HG03432 (cell line): ENCODE data around the gene BNIPL.

Experiments used
- ATAC-seq: cut with Tn5 transposase; IDR thresholded peaks from one replicate; pipeline ENCODE4 v1.9.1; 2021; ENCODE audit warnings: mild to moderate bottlenecking, moderate library complexity; ENCODE audit not compliant: unreplicated experiment

BNIPL gene

DNA sequence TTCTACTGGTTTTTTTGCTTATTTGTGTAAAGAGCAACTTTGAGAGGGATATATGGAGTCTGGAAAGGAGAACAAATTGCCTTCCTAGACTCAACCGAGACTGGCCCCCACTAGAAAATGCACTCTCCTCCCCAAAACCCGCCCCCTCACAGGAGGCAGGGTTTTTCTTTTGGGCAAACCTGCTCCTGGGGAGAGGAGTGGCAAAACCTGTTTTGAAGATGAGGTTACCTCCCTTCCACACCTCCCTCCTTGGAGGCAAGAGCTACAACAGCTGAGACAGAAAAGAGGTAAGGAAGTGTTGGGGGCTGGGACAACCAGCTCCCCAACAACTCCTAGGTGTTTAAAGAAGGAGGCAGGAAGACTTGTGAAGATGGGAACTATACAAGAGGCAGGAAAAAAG, at the start of gene BNIPL:
BNIPL (plus strand) TSS at position 231 of the 400 bp plus-strand sequence; CDS start at position 371, 140 bp downstream.
- ATAC-seq: no peak

GRCh38 chr1:150987924-150988323, 48.5 kb upstream of the BNIPL start:
- no peak for ATAC-seq

DNA sequence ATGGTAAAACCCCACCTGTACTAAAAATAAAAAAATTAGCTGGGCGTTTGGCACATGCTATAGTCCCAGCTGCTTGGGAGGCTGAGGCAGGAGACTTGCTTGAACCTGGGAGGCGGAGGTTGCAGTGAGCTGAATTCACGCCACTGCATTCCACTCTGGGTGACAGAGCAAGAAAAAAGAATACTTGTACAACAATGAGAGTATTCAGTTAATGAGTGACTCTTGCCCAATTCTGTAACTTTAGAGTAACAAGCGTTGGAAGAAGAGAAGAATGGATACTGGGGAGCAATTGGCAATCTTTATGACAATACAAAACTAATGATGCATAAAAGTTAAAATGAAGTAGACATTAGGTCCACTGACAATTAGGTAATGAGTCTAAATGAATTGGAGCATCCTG, 43.8 kb upstream of the BNIPL start:
- no peak for ATAC-seq

- ATAC-seq: no peak
These were observed 42.1 kb upstream of the BNIPL start for GRCh38 chr1:150994248-150994647.

DNA sequence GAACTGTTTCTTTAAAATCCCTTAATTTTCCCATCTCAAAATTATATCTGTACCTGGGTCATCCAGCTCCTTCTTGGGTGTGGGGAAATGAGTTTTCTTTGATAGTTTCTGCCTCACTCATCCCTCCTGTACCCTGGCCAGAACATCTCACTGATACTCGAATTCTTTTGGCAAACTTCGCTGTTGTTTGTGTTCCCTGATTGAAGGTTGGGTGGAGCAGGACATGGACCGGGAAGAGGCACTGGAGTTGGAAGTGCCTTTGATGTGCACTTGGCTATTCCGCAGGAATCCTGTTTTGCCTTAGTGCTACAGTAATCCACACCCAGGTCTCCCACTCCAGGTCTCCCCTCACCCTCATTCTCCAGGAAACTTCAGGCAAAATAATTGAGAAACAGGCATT, 40.9 kb upstream of the BNIPL start:
- ATAC-seq: no peak

- no peak for ATAC-seq
These were observed 40.5 kb upstream of the BNIPL start for GRCh38 chr1:150995896-150996295.

DNA sequence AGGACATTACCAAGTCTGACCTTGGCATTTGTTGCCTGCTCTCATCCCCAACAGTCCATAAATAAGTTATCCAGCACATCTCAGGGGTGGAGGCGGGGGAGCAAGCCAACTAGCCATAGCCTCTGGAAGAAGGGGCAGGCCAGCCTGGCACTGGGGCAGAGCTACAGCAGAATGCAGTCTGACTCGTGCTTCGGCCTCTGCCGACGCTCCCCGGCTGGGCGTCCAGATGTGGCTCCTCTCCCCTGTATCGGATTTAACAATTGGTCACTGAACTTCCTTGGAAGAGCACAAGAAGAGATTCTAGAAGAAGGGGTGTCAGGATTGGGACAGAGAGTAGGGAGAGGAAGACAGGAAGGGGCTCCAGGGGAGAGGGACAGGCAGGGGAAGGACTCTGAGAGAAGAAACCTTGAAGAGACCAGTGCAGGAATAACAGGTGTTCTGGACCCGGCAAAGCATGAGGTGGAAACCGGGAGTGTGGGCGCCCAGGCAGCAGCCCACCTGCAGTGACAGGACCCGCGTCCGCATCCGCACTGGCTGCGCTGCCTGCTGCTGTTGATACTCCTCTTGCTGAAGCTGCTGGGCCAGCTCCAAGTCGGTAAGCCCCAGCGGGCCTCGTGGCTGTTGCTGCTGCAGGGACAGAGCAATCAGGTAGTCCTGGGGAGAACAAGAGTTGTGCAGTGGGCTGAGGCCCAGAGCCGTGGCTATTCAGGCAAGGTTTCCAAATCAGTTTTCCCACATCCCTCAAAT, 39.1 kb upstream of the BNIPL start:
- ATAC-seq: no peak

- ATAC-seq: no peak
These were observed 38.4 kb upstream of the BNIPL start for GRCh38 chr1:150997949-150998348.

GRCh38 chr1:150999051-150999674, 37.2 kb upstream of the BNIPL start:
- no peak for ATAC-seq

GRCh38 chr1:150999926-151000325, 36.5 kb upstream of the BNIPL start:
- ATAC-seq: no peak

GRCh38 chr1:151000408-151000807, 36.0 kb upstream of the BNIPL start:
- ATAC-seq: no peak

DNA sequence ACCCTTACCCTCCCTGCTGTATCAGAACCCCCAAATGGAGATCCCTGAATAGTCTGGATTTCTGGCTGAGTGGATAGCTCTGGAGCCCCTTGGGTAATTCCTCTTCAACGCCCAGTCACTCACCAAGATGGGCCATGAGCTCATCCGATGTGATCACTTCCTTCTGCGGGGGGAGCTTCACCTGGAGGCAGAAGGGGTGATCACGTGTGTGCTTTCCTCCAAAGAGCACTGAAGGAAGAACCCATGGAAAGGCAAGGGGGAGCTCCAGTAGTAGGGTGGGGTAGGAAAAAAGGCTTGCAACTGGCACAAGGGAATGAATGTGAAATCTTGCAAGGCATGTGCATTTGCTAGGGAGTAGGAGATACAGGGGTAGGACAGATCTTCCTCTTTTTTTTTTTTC, 34.8 kb upstream of the BNIPL start:
- ATAC-seq: no peak

DNA sequence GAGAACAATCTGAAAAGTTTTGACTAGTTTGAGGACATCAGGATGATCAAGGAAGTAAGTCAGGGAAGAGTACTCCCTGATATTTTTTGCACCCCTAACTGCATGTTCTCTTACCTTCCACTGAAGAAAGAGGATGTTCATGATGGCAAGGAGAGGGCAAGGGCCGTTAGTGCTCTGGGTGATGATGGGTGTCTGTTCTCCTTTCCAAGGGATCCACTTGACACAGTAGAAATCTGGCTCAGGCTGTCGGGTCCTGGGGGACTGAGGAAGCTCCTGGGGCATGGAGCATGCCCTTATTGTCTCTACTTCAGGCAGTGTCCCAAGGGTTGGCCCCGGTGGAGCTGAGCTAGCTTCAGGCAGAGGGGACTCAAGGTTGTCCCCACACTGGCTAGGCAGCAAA, 34.3 kb upstream of the BNIPL start:
- ATAC-seq: no peak

DNA sequence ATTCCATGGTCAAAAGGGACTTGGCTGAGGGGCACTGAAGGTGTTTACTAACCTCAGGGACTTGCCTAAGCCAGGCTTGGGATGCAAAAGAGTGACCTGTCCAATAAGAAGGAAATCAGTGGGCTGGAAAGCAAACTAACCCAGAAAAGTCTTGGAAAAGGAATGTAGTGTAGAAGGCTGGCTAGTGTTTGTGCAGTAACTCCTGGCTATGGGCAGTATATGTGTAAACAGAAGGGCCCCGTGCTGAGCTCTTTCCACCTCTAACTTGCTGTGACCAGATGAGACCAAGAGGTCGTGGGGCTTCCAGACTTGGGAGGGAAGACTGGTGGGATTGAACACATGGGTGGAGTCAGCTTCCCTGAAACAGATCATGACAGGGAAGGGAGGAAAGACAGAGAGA, 33.8 kb upstream of the BNIPL start:
- no peak for ATAC-seq

- ATAC-seq: no peak
These were observed 33.2 kb upstream of the BNIPL start for GRCh38 chr1:151003180-151003579.

- no peak for ATAC-seq
These were observed 30.6 kb upstream of the BNIPL start for GRCh38 chr1:151005729-151006319.

DNA sequence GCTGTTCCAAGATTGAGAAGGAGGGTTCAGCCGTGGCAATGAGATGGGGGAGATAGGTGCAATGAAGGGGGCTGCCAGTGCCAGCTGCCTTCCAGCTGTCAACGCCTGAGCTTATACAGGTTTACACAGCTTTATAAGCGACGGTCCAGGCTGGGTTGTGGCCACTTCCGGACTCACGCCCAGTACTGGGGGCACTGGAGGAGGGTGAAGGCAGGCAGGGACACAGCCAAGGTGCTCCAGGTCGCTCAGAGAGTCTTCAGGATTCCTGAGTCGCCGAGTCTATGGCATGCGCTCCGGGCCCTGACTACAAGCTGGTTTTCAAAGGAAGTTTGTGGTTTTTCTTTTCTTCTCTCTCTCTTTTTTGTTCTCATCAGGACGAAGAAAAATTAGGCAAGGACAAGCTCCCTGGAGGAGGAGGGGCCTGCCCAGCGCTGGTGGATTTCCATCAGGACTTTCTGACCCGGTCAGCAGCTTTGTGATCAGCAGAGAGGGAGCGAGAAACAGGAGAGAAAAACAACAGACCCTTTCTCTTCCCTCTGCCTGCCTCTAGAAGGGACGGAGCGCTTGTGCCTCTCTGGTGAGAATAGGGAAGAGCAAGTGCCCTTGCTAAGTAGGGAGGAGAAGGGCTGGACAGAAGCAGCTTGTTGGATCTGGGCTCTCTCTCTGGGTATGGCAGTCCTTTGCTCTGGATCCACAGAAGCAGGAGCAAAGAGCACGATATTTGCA, 29.9 kb upstream of the BNIPL start, which contains the start of gene MINDY1:
MINDY1 (minus strand) TSS at position 576 of the 726 bp plus-strand sequence. CDS start 4,285 bp downstream, outside the sequence.
- ATAC-seq: no peak

GRCh38 chr1:151007853-151008243, 28.5 kb upstream of the BNIPL start:
- ATAC-seq: no peak

DNA sequence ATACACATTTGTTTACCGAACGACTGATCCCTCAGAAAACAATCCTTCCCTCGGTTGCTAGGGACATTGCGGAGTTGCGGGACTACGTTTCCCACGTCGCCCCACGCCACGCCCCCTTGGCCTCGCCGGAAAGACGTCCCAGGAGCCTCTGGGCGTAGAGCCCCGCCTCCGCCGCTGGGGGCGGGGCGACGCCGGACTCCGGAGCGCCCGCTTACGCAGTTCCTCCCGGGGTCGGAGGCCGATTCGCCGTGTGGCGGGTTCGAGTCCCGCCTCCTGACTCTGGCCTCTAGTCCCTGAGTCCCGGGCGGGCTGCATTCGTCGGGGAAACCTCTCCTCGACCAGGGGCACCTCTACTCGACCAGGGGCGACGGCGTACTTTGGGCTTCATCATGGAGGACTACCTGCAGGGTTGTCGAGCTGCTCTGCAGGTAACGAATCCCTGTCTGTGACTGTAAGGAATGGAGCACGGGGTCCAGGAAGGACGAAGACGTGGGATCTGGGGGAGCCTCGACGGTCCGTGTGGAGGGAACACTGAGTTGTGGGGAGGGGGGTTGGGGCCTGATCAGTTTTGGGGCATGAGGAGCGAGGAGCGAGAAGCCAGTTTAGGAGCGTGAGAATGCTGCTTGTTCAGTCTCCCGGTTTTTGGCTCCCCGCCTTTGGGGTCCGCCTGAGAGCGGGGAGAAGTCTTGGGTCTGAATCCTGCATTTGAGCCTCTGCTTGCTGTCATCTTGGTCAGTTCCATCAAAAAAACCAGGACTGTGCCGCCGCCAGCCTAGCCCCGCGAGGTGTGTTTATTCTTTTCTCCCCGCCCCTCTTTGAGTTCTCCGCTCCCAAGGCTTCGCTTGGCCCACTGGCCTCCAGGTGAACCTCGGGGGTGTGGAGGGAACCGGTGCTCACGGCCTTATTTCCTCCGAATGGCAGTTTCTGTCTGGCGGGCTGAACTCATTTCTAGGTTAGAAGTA, 27.9 kb upstream of the BNIPL start, which contains the start of gene PRUNE1:
PRUNE1 (plus strand) TSS at position 206 of the 962 bp plus-strand sequence; CDS start at position 390, 184 bp downstream.
- ATAC-seq: peak; percentile 81

DNA sequence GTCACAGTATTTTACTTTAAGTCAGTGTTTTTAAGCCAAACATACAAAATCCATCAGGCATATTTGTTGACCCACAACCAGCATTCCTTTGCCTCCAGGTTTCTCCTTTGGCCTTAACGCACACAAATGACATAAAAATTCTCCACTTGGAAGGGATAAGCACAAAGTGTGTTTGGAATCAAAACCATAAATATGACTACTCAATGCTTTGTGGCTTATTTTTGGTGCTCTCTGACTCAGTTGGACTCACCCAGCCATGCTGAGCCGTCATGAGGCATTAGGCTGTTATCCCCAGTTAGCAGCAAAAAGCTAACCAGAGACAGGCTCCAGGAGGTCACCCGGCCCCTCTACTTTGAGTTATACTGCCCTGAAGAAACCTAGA, 27.2 kb upstream of the BNIPL start:
- no peak for ATAC-seq
